ENCODE results near the gene SMPD4.
"Not testable (repeated sequence)": the region's sequence is repeated elsewhere in the genome, so short reads cannot be mapped to it uniquely, and the experiment has no call there.

The SMPD4 gene

GRCh38 chr2:130185896-130186295 is 4.5 kb upstream of the SMPD4 start:
- no peak for DNase-seq

- DNase-seq: no peak
Measured at GRCh38 chr2:130185436-130185835, 4.0 kb upstream of the SMPD4 start.

- peak; percentile 81 for DNase-seq
Measured at GRCh38 chr2:130183512-130184373, 2.3 kb upstream of the SMPD4 start.

- peak; percentile 46 for DNase-seq
Measured at GRCh38 chr2:130182826-130183511, 1.6 kb upstream of the SMPD4 start.

- peak; percentile 96 for DNase-seq
Measured at GRCh38 chr2:130181880-130182682, 679 bp upstream of the SMPD4 start, which contains the start of gene MZT2B. MZT2B (plus strand) TSS chr2:130182262; CDS start chr2:130182283, 21 bp downstream.

- DNase-seq: peak; percentile 9
Measured at GRCh38 chr2:130180404-130181324, 738 bp downstream of the SMPD4 start.

- not testable (repeated sequence) for DNase-seq
Measured at GRCh38 chr2:130174866-130175265, 6.5 kb downstream of the SMPD4 start.

GRCh38 chr2:130169896-130170295 is 11.5 kb downstream of the SMPD4 start:
- no peak for DNase-seq

- not testable (repeated sequence) for DNase-seq
Measured at GRCh38 chr2:130169163-130169562, 12.2 kb downstream of the SMPD4 start.

- DNase-seq: not testable (repeated sequence)
Measured at GRCh38 chr2:130166611-130167010, 14.8 kb downstream of the SMPD4 start.

- DNase-seq: no peak
Measured at GRCh38 chr2:130165293-130166016, 15.9 kb downstream of the SMPD4 start.

- DNase-seq: no peak
Measured at GRCh38 chr2:130162968-130163367, 18.4 kb downstream of the SMPD4 start.

GRCh38 chr2:130162486-130162885 is 18.9 kb downstream of the SMPD4 start:
- not testable (repeated sequence) for DNase-seq

- DNase-seq: not testable (repeated sequence)
Measured at GRCh38 chr2:130160838-130161705, 20.3 kb downstream of the SMPD4 start.

- no peak for DNase-seq
Measured at GRCh38 chr2:130160131-130160530, 21.3 kb downstream of the SMPD4 start.

GRCh38 chr2:130159376-130159775 is 22.0 kb downstream of the SMPD4 start:
- not testable (repeated sequence) for DNase-seq

GRCh38 chr2:130158631-130159030 is 22.8 kb downstream of the SMPD4 start:
- DNase-seq: no peak

- not testable (repeated sequence) for DNase-seq
Measured at GRCh38 chr2:130157825-130158514, 23.4 kb downstream of the SMPD4 start.

GRCh38 chr2:130157354-130157753 is 24.0 kb downstream of the SMPD4 start:
- DNase-seq: not testable (repeated sequence)

GRCh38 chr2:130156624-130157004 is 24.8 kb downstream of the SMPD4 start:
- DNase-seq: no peak
